ENCODE data around the gene HEXIM2.
A peak's percentile ranks its signal among the peaks of the same experiment; 100 is the strongest.
"Not testable (repeated sequence)": the region's sequence is repeated elsewhere in the genome, so short reads cannot be mapped to it uniquely, and the experiment has no call there.

Gene HEXIM2

GRCh38 chr17:45161288-45162024, at the start of gene HEXIM2:
Gene HEXIM2, plus strand, starts transcription at chr17:45161875. Its CDS starts 919 bp downstream, at chr17:45162794.
- peak; percentile 64 for DNase-seq

DNA sequence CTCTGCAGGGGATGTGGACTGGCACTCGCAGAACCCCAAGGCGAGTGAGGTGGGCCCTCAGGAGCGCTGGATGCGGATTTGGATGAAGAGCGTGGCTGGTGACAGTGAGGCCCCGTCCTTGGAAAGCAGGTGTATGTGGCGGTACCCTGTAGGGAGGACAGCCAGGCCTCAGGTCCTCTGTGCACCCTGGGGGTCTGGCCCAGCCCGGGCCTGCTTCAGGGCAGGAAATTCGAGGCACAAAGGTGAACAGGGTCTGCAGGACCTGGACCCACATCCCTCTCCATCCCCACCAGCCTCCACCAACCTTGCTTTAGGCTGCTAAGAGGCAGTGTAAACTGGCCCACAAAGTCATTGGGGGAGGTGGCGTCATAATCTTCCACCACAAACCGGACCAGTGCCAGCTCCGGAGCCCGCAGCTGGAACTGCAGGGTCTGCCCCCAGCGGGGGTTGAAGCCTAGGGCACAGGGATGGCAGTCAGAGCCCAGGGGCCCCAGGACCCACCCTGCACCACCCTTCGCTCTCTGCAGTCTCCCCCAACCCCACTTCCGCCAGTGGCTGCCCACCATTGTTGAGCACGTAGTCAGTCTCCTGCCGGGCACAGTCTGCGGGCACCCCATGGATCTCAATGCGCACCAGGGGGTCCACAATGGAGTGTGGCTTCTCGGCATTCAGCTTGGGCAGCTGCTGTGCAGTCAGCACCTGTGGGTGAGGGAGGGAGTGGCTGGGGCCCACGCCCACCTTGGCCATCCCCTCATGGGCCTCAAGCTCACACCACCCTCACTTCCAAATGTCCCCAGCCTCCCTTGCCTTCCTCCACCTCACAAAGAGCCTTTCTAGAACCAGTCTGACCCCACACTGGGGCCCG, 48.9 kb upstream of the HEXIM2 start:
- no peak for DNase-seq

DNA sequence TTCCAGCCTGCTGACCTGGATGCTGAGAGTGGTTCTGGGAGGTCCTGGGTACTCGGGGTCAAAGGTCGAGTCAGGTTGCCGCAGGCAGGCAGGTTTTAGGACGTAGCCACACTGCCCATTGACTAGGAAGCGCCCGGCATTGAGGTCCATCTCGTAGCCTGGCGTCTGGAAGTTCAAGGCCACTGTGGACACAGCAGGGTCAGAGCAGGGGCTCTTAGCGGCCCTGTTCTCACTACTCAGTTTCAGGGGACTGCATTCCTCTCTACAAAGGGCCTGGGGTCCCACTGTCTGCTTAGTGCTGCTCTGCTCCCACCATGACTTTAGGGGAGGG, 48.3 kb upstream of the HEXIM2 start:
- no peak for DNase-seq

DNA sequence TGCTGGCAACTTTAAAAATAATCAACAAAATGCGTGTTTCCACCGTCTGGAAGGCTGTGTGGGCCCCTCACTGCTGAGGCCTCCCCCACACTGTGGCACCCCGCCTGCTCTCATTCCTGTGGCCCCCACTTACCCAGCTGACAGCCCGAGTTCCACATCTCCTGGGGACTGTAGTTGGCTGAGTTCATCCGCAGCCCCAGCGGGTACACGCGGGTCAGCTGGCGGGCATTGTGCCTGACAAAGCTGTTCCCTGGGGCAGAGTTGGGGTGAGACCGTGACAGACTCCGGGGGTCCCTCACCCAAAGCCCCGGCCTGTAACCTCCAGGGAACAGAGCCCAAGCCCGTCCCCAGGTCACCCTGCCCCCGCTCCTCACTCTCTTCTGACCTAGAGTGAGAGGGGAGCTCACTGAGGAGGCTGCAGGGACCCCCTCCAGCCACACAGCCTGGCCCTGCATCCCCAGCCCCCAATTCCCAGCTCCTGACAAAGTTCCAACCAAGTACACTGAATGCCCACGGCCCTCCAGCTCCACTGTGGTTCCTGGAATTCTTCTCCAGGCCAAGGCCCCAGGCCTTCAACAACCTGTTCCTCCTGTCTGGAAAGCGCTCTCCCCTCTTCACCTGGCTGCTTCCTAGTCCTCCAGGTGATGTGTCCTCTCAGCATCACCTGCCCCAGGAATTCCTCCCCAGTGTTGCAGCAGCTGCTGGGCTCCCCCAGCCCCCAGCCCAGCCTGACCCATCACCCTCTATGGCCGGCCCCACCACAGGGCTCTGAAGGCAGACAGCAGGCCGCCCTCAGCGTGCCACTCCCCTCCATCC, 47.4 kb upstream of the HEXIM2 start:
- DNase-seq = no peak

DNA sequence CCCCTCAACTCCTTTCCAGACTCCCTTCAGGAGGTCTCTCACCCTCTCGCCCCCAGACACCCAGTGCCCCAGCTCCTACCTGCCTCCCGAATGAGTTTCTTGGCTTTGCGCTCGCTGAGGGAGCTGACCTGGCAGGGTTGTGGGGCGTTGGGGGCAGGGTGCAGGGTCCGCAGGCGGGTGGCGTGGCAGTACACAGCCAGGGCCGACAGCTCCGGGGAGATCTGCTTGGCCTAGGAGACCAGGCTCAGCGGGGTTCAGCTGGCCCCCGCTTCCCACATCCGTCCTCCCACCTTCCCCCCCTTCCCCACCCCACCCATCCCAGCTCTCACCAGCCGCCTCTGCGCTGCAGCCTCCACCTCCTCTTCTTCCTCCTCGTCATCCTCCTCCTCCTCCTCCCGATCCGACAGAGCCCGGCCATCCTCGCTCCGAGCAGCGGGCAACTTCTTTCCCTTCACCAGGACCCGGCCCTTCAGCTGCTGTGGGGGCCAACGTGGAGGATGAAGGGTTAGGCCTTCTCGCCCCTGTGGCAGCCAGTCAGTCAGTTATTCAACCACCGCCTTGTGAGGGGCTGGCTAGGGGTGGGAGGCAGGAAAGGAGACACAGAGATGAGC, 46.6 kb upstream of the HEXIM2 start:
- DNase-seq = no peak

DNA sequence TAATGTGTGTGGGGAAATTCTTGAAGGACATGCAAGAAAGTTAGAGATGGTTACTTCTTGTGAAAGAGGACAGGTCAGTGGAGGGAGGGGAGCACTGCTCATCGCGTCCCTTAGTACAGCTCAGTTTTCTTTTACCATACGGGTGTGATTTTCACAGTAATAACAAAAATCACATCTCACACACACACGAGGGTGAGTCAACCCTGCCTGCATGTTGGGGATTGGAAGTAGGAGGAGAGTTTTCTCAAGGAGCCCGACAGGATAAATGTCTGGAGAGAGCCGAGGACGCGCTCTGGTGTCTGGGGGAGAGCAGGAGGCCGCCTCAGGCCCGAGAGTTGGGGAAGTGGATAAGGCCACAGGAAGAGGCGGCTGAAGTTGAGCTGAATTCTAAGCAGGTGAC, 45.8 kb upstream of the HEXIM2 start:
- no peak for DNase-seq

GRCh38 chr17:45116434-45117016, 45.1 kb upstream of the HEXIM2 start:
- DNase-seq = no peak

DNA sequence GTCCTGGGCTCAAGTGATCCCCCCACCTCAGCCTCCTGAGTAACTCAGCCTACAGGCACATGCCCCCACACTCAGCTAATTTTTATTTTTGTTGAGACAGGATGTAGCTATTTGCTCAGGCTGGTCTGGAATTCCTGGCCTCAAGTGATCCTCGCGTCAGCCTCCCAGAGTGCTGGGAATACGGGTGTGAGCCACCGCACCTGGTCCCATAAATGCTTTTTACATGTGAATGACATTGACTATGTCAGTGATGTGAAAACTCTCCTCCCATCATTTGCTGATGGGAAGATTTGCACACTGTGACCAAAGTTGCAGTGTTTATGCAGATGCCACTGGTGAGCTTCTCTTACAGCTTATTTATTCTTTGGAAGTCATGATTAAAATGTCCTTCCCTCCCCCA, 44.3 kb upstream of the HEXIM2 start:
- no peak for DNase-seq

- no peak for DNase-seq
These were observed 43.6 kb upstream of the HEXIM2 start for GRCh38 chr17:45117848-45118646.

- DNase-seq = no peak
These were observed 43.0 kb upstream of the HEXIM2 start for GRCh38 chr17:45118691-45119090.

DNA sequence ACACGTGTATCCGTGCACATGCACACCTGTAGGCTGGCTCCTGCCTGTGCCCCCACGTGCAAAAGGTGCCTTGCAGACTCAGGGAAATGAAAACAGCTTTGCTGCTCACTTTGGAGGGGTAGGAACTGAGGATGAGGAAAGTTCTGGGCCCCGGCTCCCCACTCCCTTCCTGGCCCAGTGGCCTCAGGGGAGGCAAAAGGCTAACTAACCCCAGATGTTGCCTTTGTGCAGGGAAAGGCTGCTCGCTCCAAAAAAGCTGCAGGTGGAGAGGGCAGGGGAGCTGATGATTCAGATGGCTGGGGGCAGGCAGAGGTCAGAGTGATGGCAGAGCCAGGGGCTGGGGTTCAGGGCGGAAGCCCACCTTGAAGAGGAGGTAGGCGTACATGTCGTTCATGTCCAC, 41.7 kb upstream of the HEXIM2 start:
- DNase-seq = no peak

DNA sequence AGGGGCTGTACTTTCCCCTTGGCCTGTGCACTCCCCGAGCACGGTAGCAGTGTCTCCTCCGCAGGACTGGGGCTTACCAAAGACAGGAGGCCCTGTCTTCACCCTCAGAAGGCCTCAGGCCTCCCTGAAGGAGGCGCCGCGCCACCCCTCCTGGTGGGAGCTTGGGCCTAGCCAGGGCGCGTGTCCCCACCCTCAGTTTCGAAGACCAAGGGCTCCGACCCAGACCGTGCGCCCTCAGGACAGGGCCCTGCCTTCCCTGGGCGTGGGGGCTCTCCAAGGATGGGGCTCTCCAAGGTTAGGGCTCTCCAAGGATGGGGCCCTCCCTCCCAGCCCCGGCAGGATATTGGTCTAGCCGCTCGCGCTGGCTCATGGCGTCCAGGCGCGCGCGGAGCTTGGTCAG, 41.1 kb upstream of the HEXIM2 start:
- no peak for DNase-seq

DNA sequence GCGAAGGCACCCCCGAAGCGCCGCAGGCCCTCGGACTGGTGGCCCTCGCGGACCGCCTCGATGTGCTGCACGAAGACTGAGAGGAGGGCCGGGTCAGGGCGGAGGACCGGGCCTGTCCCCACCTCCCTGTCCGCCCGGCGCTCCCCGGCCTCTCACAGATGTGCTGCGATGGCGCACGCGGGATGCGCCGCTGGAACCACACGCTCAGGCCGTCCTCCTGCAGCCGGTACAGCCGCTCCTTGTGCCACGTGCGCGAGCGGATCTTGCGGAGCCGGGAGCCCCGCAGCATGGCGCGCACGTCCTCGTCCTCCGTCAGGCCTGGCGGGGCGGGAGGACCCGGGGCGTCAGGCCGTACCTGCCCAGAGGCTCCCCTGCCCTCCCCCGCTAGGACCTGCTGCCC, 40.6 kb upstream of the HEXIM2 start:
- DNase-seq = no peak

- DNase-seq = no peak
These were observed 38.5 kb upstream of the HEXIM2 start for GRCh38 chr17:45123076-45123770.

GRCh38 chr17:45123930-45124796, 37.5 kb upstream of the HEXIM2 start:
- DNase-seq = peak; percentile 88

DNA sequence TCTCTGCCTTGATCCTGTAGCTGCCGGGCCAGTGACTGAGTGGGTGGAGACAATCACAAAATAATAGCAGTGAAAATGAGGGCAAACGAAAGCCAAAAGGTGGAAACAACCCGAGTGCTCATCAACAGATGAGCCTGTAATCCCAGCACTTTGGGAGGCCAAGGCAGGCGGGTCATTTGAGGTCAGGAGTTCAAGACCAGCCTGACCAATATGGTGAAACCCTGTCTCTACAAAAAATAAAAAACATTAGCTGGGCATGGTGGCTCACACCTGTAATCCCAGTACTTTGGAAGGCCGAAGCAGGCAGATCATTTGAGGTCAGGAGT, 36.9 kb upstream of the HEXIM2 start:
- DNase-seq = not testable (repeated sequence)

- no peak for DNase-seq
These were observed 36.2 kb upstream of the HEXIM2 start for GRCh38 chr17:45125509-45125908.

DNA sequence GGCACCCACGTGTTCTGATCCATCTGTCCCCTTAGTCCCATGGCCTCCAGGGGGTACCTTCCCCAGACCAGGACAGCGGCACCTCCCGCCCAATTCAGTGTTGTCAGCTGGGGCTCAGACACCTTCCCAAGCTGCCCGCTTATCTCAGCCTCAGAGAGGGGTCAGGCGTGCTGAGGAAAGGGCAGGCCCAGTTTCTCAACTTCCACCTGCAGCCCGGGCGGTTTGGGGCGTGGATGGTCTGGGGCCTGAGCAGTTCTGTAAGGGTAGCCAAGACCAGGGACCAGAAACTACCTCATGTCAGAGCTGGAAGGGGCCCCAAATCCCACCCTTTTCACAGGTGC, 34.5 kb upstream of the HEXIM2 start:
- no peak for DNase-seq

- DNase-seq = no peak
These were observed 34.0 kb upstream of the HEXIM2 start for GRCh38 chr17:45127548-45128300.

GRCh38 chr17:45128331-45128730, 33.3 kb upstream of the HEXIM2 start:
- DNase-seq = no peak

Data from 8988T (cell line).